OCI-LY1 (cell line): ENCODE results near the gene PRKAR1A.

ENCODE experiments used
- CTCF ChIP-seq: fragments of 200-600 bp; sonication (generic), shearing (Covaris generic); IDR thresholded peaks from 2 replicates; pipeline ENCODE4 v1.5.1; 2017; ENCODE audit warnings: mild to moderate bottlenecking, antibody characterized with exemption, low read length, moderate library complexity, mixed read lengths
- EZH2 ChIP-seq: fragments of 200-600 bp; sonication (generic), shearing (Covaris generic); IDR thresholded peaks from 2 replicates; pipeline ENCODE4 v1.8.0; 2017; ENCODE audit warnings: borderline replicate concordance, mixed run types, mild to moderate bottlenecking, antibody characterized with exemption, low read length, moderate library complexity, mixed read lengths

DNA sequence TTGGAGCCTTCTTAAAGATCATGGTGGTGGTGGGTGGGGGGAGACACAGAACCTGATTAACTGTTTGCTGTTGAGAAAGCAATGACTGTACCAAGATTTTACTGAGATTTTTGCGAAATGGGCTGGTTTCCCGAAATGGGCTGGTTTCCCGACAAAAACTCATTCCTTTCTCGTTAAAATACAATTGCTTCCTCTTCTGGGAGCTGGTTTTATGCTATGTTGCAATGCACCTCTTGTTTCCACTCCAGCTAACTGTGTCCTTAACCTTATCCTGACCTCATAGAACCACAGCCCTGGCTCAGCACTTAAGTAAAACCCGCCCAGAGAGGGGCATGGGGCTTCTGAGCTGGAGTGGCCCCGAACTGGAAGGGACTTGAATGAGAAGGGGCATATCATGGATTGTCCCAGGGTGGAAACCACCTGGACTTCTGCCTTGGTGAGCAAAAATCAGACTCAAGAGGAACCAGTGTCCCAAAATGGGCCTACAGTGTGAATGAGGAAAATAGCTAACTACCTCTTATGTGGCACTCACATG, 68.1 kb downstream of the PRKAR1A start:
- TF ChIP-seq CTCF, result no peak
- no peak for TF ChIP-seq EZH2
